CD4-positive, alpha-beta T cell treated with Interleukin-12 subunit alpha and Interleukin-12 subunit beta, for 1 hour (primary cell): Measurements from ENCODE around the gene C1QTNF5.

ENCODE experiments used
- DNase-seq: peaks from one replicate; pipeline ENCODE4 v3.0.0-alpha.2; 2020

Gene C1QTNF5

GRCh38 chr11:119356349-119357031, 15.8 kb upstream of the C1QTNF5 start:
- DNase-seq = peak; percentile 74

- DNase-seq = no peak
Measured at GRCh38 chr11:119355091-119355843, 14.6 kb upstream of the C1QTNF5 start.

DNA sequence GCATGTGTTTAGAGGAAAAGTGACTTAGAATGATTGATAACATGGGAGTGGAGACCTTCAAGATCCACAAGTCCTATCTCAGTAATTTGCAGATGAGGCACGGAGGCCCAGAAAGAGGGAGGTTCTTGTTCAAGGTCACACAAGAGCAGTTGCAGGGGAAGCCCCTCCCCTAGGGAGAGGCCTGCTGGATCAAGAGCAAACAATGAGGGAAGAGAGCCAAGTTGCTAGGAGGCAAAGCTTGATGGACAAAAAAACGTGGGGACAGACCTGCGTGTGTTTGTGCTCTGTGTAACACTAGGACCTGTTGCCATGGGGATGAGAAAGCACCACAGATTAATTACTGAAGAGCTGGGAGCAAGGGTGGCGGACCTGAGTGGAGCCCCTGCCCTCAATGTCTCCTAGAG, 12.2 kb upstream of the C1QTNF5 start:
- no peak for DNase-seq

DNA sequence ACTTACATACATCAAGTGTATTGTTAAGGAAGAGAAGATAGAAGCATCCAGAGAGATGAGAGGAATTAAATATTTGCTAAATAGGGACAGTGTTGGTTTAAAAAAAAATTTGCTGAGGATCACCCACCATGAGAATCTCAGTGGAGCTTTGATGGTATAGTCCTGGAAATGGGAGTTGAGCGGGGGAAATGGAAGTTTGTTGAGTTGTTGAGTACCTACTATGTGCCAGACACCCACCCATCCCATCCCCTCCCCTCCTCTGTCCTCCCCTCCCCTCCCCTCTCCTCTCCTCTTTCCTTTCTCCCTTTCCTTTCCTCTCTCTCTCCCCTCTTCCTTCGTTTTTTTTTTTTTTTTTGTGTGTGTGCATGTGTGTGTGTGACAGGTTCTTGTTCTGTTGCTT, 10.5 kb upstream of the C1QTNF5 start:
- DNase-seq = no peak

DNA sequence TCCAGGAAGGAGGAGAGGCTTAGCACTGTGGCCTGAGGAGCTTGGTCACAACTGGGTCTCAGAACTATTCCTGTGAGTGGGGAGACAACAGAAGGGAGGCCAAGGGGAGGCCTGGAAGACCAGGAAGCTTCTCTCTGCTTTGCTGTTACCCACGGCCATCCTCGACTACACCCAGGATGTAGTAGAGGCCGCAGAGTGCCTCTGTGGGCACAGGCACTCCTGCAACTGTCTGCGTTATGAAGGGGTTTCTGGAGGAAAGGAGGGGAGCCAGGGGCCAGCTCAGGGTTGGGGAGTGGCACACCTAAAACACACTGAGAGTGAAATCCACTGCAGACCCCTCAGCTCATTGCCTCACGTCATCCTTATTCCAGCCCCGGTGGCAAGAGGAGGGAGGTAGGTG, 9.6 kb upstream of the C1QTNF5 start:
- DNase-seq = no peak

DNA sequence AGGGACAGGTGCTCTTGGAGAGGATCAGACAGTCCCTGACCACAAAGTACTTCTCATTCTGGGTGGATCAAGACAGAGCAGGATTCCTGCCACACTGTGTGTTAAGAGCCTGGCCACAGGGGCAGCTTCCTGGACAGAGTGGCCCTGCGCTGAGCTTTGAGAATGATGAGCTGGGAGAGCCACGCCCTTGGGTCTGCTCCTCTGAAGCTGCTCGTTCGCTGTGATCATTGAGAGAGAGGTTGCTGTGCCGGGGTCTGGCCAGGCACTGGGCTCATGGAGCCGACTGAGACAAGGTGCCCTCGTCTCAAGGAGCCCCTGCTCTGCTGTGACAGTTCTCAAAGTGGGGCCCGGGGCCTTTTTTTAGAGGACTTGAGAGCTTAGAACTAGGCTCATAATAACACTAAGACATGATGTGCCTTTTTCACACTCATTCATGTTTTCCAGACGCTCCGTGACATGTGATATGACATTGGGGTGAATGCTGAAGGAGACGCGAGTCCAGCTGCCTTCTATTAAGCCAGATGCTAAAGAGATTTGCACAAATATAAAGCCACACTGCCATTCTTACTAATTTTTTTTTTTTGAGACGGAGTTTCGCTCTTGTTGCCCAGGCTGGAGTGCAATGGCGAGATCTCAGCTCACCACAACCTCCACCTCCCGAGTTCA, 7.4 kb upstream of the C1QTNF5 start:
- no peak for DNase-seq

GRCh38 chr11:119347242-119347641, 6.6 kb upstream of the C1QTNF5 start:
- no peak for DNase-seq

DNA sequence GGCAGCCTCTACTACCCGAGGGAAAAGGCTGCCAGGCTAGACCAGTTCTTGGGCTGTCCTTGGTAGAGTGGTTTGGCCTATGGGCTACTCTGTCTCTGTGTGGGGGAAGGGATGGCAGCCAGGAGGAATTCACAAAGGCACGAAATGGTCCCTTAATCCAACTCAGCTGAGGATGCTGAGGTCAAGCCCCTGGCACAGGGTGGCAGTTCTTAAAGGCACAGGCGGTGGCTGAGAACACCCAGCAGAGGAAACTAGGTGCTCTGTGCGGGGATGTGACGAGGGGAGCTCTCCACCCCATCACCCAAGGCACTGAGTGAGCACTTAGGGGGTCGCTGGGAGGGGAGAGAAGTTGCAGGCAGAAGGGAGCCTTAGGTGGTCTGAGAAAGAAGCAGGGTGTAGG, 5.9 kb upstream of the C1QTNF5 start, which contains the start of gene MFRP:
TSS of gene MFRP (minus strand) at position 101 of the 400 bp plus-strand sequence. CDS start 192 bp downstream, outside the sequence.
- no peak for DNase-seq

DNA sequence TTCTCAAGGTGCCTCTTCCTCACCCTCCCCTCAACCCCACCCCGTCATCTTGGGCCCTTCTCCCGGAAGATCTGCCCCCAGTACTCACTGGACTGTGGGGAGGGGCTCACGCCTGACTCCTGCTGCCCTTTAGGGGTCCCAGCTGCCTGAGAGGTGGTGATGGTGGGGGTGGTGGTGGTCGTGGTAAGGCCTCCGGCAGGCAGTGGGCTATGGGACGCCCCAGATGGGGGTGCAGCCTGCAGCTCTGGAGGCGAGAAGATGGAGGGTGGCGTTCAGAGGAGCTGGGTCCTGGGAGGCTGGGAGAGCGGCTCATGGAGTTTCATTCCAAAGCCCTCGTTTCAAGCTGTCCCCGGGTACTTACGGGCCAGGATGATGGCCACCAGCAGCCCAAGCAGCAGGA, 5.0 kb upstream of the C1QTNF5 start:
- no peak for DNase-seq

- DNase-seq = no peak
Measured at GRCh38 chr11:119344291-119345010, 3.8 kb upstream of the C1QTNF5 start.

- no peak for DNase-seq
Measured at GRCh38 chr11:119343726-119344125, 3.0 kb upstream of the C1QTNF5 start.

DNA sequence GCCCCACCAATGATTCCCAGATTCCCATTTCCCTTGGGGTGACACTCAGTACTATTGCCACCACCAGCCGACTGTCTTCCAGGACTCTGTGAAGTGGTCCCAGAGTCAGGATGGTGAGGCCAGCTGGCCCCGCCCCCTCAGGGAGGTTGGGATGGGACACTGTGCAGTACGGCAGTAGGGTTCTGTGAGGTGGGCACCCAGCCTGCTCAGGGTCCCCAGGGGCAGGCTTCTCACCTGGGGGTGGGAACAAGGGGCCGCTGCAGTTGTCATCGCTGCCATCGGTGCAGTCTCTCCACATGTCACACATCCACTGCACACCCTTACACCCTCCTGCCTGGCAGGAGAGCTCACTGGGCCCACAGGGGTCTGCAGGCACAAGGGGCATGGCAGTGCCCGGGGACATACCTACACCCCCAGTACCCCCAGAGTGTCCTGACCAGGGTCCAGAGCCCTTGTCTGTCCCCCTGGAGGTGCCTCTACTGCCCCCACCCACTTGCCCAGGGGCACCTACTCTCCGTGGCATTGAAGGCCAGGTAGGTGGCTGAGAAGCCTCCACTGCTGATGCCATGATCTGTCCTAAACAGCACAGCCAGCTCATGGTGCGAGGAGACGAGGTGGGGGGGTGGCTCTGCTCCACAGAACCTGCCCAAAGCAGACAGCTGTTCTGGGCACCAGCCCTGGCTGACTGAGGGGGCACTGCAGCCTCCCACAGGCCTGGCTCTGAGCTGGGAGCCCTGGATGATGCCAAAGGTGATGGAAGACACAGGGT, 1.9 kb upstream of the C1QTNF5 start:
- no peak for DNase-seq

DNA sequence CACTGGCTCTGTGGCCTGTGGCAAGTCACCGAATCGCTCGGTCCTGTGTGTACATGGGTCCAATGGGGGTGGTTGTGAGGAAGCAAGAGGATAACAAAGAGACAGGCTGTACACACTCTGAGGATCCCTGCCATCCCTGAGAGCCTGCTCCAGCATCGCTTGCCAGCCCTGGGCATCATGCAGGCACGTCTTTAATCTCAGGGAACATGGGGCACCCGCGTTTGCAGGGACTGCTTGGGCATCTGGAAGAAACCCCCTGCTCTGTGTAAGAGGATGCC, 1.3 kb upstream of the C1QTNF5 start:
- DNase-seq = no peak

- DNase-seq = no peak
Measured at GRCh38 chr11:119341222-119342022, 739 bp upstream of the C1QTNF5 start.

- peak; percentile 29 for DNase-seq
Measured at GRCh38 chr11:119339589-119340334, 921 bp downstream of the C1QTNF5 start.

GRCh38 chr11:119338965-119339588, 1.6 kb downstream of the C1QTNF5 start:
- DNase-seq = no peak

GRCh38 chr11:119338318-119338890, 2.3 kb downstream of the C1QTNF5 start:
- peak; percentile 74 for DNase-seq

DNA sequence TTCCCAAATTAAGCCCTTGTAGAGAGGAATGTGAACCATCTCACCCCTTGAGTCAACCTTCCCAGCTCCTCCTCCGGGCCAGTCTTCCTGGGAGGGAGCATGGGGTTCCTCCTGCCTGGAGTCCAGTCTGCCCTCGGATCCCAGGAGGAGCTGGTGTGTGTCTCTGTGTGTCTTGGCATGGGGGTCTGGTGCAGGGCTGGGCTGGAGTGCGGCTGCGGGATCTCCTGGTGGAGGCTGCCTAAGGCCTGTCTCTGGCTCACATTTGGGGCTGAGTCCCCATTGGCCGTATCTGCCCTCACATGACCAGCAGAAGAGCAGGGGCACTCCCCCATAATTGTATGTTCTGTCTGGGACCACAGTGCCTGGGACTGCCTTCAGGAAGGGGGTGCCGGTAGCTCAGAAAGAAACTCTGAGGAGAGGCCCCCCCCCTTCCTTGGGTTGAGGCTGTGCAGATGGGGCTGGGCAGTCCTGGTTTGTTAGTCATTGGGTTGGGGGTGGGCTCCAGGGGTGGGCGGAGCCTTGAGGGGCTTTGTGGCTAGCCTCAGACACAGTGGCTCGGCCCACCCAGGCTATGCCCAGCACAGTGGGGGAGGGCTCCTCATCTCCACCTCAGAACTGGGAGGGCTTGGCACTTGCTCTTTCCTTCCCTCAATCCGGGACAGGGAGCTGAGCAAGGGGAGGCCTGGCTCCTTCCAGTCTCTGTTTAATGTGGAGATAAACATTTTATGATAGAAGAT, 2.9 kb downstream of the C1QTNF5 start:
- no peak for DNase-seq

GRCh38 chr11:119336744-119337469, 3.8 kb downstream of the C1QTNF5 start:
- DNase-seq = no peak
